ENCODE measurements around the gene GREM2. TPM values are rescaled to one million over a fixed set of nuclear protein-coding genes. Genes with fewer than 3 reads are reported as not detected.

Gene GREM2
- total RNA-seq, 4 donors from 2014 or later, result 0.10 to 0.75 (median 0.64) TPM

DNA sequence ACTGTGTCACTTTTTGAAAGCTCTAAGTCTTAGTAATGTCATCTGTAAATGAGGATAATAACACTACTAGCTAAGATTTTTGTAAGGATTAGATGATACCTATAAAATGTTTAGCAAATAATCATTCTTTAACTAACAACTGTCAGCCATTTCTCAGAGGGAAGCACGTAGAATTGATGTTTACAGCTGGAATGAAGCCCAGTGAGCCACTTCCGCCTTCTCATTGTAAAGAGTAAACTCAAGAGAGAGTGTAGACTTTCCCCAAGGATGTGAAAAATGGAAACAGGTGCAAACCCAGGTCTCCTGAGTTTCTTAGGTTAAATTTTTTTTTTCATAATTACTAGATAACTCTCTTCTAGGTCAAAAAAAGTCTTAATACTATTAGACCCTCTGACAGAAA is 4.9 kb downstream of the GREM2 start:
- H3K9me3 ChIP-seq, result no peaks in the 10 kb centered on the region
- no peak overlapping the region for H3K4me3 ChIP-seq
- no peaks in the 10 kb centered on the region for H3K36me3 ChIP-seq
- in situ Hi-C loops (cut with MboI; ENCODE audit: low sequenced_read_pairs in 4 of 4), result no loop called here
- TF ChIP-seq, protein P1, sequence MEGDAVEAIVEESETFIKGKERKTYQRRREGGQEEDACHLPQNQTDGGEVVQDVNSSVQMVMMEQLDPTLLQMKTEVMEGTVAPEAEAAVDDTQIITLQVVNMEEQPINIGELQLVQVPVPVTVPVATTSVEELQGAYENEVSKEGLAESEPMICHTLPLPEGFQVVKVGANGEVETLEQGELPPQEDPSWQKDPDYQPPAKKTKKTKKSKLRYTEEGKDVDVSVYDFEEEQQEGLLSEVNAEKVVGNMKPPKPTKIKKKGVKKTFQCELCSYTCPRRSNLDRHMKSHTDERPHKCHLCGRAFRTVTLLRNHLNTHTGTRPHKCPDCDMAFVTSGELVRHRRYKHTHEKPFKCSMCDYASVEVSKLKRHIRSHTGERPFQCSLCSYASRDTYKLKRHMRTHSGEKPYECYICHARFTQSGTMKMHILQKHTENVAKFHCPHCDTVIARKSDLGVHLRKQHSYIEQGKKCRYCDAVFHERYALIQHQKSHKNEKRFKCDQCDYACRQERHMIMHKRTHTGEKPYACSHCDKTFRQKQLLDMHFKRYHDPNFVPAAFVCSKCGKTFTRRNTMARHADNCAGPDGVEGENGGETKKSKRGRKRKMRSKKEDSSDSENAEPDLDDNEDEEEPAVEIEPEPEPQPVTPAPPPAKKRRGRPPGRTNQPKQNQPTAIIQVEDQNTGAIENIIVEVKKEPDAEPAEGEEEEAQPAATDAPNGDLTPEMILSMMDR (IDR thresholded peaks at IDR 0.05 in 4 of 5, conservative IDR thresholded peaks at IDR 0.05 in 1 of 5), result no peak
- no peak for TF ChIP-seq POLR2A (IDR thresholded peaks at IDR 0.05)
- H3K27ac ChIP-seq, result no peak overlapping the region
- intact Hi-C loops (cut with DNase I; ENCODE audit: low total_unique reads), result no loop called here
- H3K27me3 ChIP-seq, result peaks cover 0 to 14% (median 4%) of the 10 kb centered on the region in 3 donors
- no peaks in the 10 kb centered on the region for H3K4me1 ChIP-seq
- DNase-seq (no peak), ATAC-seq (no peak)

DNA sequence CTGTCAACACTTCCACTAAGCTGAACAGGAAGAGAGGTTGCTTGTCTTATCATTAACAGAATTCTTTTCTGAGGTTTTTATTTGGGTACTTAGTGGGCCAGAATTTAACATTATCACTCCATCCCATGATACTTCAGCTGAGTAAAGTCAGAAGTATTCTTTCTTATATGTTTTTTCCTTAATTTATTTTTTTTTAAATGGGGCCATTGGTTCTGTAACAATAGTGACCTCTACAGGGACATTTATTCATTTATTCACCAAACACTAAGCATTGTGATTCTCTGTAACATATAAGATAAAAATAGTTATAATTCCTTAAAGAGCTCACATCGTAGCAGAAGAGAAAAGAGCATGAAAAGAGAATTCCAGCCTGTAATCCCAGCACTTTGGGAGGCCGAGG is 9.8 kb downstream of the GREM2 start:
- DNase-seq, result no peak
- no peaks in the 10 kb centered on the region for H3K9me3 ChIP-seq
- TF ChIP-seq, protein P1 (IDR thresholded peaks at IDR 0.05 in 4 of 5, conservative IDR thresholded peaks at IDR 0.05 in 1 of 5), result no peak
- TF ChIP-seq POLR2A (IDR thresholded peaks at IDR 0.05), result no peak
- no peaks in the 10 kb centered on the region for H3K4me1 ChIP-seq
- H3K4me3 ChIP-seq, result no peak overlapping the region
- no peaks in the 10 kb centered on the region for H3K27me3 ChIP-seq
- no peak for ATAC-seq
- intact Hi-C loops (cut with DNase I; ENCODE audit: low total_unique reads), result no loop called here
- no peaks in the 10 kb centered on the region for H3K36me3 ChIP-seq
- in situ Hi-C loops (cut with MboI; ENCODE audit: low sequenced_read_pairs in 4 of 4), result no loop called here
- no peak overlapping the region for H3K27ac ChIP-seq

DNA sequence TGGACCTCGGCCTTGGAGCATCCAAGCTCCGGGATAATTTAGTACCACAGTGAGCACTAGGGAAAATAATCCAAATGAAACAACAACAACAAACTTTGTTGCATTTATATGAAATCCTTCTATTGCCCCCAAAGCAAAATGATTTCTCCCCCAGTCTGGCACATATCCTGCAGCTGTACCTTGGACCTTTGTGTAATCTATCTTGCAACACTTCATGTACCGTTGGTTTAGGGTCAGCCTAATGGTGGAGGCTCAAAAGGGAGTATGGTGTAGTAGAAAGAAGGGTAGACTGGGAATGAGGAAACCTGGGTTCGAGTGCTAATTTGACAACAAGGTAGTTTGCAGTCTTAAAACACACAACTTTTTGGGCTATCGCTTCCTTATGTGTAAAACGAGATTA is 12.1 kb downstream of the GREM2 start:
- Histone ChIP-seq H3K27me3 (no peaks in the 10 kb centered on the region), H3K36me3 (no peaks in the 10 kb centered on the region), H3K4me1 (no peaks in the 10 kb centered on the region), H3K9me3 (no peaks in the 10 kb centered on the region), H3K27ac (no peak overlapping the region), H3K4me3 (no peak overlapping the region)
- intact Hi-C loops (cut with DNase I; ENCODE audit: low total_unique reads) (no loop called here), in situ Hi-C loops (cut with MboI; ENCODE audit: low sequenced_read_pairs in 4 of 4) (no loop called here)
- no peak for DNase-seq
- no peak for ATAC-seq
- TF ChIP-seq, protein P1 (IDR thresholded peaks at IDR 0.05 in 4 of 5, conservative IDR thresholded peaks at IDR 0.05 in 1 of 5), result no peak
- no peak for TF ChIP-seq POLR2A (IDR thresholded peaks at IDR 0.05)

DNA sequence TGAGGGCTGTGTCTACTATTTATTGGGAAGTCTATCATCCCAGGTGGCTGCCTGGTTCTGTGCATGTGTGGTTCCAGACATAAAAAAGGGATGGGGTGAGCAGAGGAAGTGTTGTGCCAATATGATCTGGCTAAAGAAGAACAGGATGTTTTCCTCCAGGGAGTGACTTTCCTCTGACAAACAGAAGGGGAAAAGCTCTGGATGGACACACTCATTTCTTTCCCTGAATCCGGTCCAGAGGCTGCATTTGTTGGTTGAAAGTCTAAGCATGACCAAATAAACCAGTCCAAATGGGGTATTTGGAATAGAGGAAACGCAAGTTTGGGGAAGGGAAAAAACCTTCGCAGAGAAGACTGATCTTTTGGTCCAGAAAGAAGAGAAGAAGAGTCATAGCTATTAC is 12.7 kb downstream of the GREM2 start:
- Histone ChIP-seq H3K9me3 (no peaks in the 10 kb centered on the region), H3K27me3 (no peaks in the 10 kb centered on the region), H3K27ac (no peak overlapping the region), H3K4me1 (no peaks in the 10 kb centered on the region), H3K36me3 (no peaks in the 10 kb centered on the region), H3K4me3 (no peak overlapping the region)
- TF ChIP-seq, protein P1 (IDR thresholded peaks at IDR 0.05 in 4 of 5, conservative IDR thresholded peaks at IDR 0.05 in 1 of 5), result no peak
- no peak for TF ChIP-seq POLR2A (IDR thresholded peaks at IDR 0.05)
- DNase-seq (no peak), ATAC-seq (no peak)
- intact Hi-C loops (cut with DNase I; ENCODE audit: low total_unique reads) (no loop called here), in situ Hi-C loops (cut with MboI; ENCODE audit: low sequenced_read_pairs in 4 of 4) (no loop called here)
